GM19035 (cell line): Measurements from ENCODE around the gene SYNPR.

Source experiments
- ATAC-seq: cut with Tn5 transposase; IDR thresholded peaks from one replicate; pipeline ENCODE4 v1.9.1; 2021; ENCODE audit not compliant: unreplicated experiment

SYNPR gene

GRCh38 chr3:63303238-63303637 is 25.1 kb downstream of the SYNPR start:
- no peak for ATAC-seq

- no peak for ATAC-seq
These were observed 26.3 kb downstream of the SYNPR start for GRCh38 chr3:63304421-63304820.

GRCh38 chr3:63308072-63308471 is 30.0 kb downstream of the SYNPR start:
- ATAC-seq: no peak

GRCh38 chr3:63309768-63310167 is 31.7 kb downstream of the SYNPR start:
- no peak for ATAC-seq

GRCh38 chr3:63323766-63324165 is 45.7 kb downstream of the SYNPR start:
- no peak for ATAC-seq

- no peak for ATAC-seq
These were observed 46.5 kb downstream of the SYNPR start for GRCh38 chr3:63324621-63325020.

- ATAC-seq: no peak
These were observed 47.3 kb downstream of the SYNPR start for GRCh38 chr3:63325386-63325785.

- ATAC-seq: no peak
These were observed 50.3 kb downstream of the SYNPR start for GRCh38 chr3:63328365-63328764.

- ATAC-seq: no peak
These were observed 53.4 kb downstream of the SYNPR start for GRCh38 chr3:63331520-63331919.

GRCh38 chr3:63333815-63334214 is 55.7 kb downstream of the SYNPR start:
- ATAC-seq: no peak

- ATAC-seq: no peak
These were observed 60.2 kb downstream of the SYNPR start for GRCh38 chr3:63338351-63338750.

GRCh38 chr3:63343674-63344073 is 65.6 kb downstream of the SYNPR start:
- ATAC-seq: no peak

- ATAC-seq: no peak
These were observed 66.6 kb downstream of the SYNPR start for GRCh38 chr3:63344661-63345060.

GRCh38 chr3:63349583-63350573 is 71.8 kb downstream of the SYNPR start:
- ATAC-seq: peak; percentile 74

- peak; percentile 61 for ATAC-seq
These were observed 73.3 kb downstream of the SYNPR start for GRCh38 chr3:63351159-63352007.

- ATAC-seq: no peak
These were observed 73.8 kb downstream of the SYNPR start for GRCh38 chr3:63352008-63352279.

- no peak for ATAC-seq
These were observed 75.3 kb downstream of the SYNPR start for GRCh38 chr3:63353383-63353782.

GRCh38 chr3:63354160-63354559 is 76.1 kb downstream of the SYNPR start:
- no peak for ATAC-seq

- ATAC-seq: no peak
These were observed 77.7 kb downstream of the SYNPR start for GRCh38 chr3:63355809-63356208.

- no peak for ATAC-seq
These were observed 86.4 kb downstream of the SYNPR start for GRCh38 chr3:63364495-63364894.

- ATAC-seq: no peak
These were observed 86.8 kb downstream of the SYNPR start for GRCh38 chr3:63364910-63365309.

GRCh38 chr3:63365671-63366070 is 87.6 kb downstream of the SYNPR start:
- no peak for ATAC-seq
